Measurements from ENCODE around the gene ZNF862.

GRCh38 chr7:149789101-149789500 is 49.1 kb upstream of the ZNF862 start:
- TF ChIP-seq HIVEP1 (CRISPR knock-in tag; IDR thresholded peaks at IDR 0.05) (no peak), ZSCAN20 (CRISPR knock-in tag; IDR thresholded peaks at IDR 0.05; ENCODE audit: borderline replicate concordance) (no peak), NFYB (CRISPR knock-in tag; IDR thresholded peaks at IDR 0.05) (no peak), NRL (CRISPR knock-in tag; IDR thresholded peaks at IDR 0.05; ENCODE audit: borderline replicate concordance) (no peak)
